Ovary (tissue), 10 donors: Measurements from ENCODE around the gene MOBP. TPM values are rescaled to one million over a fixed set of nuclear protein-coding genes. Genes with fewer than 3 reads are reported as not detected.
"Not testable (repeated sequence)": the region's sequence is repeated elsewhere in the genome, so short reads cannot be mapped to it uniquely, and the experiment has no call there.

ENCODE experiments used
- DNase-seq, 5 donors: peaks; one replicate each; pipeline ENCODE4 v3.0.0-alpha.2; 2019 to 2020
- H3K27ac ChIP-seq, 2 donors: fragments of 200-600 bp; one replicate each; pipeline versions ENCODE4 v1.5.1 to v1.8.0; 2019 to 2022
- H3K27me3 ChIP-seq: fragments of 200-600 bp; one replicate; pipeline ENCODE4 v1.8.0; 2022
- H3K36me3 ChIP-seq: fragments of 200-600 bp; sonication (generic); one replicate; pipeline ENCODE4 v1.5.1; 2019
- H3K4me1 ChIP-seq: one replicate; pipeline ENCODE4 v1.8.1; 2013; ENCODE audit warnings: mild to moderate bottlenecking, moderate library complexity; ENCODE audit not compliant: insufficient read depth
- H3K4me3 ChIP-seq: fragments of 200-600 bp; sonication (generic); one replicate; pipeline ENCODE4 v1.5.1; 2017
- H3K9me3 ChIP-seq, 2 donors: fragments of 200-600 bp in 1 of 2; sonication (generic) in 1 of 2; one replicate each; pipeline versions ENCODE4 v1.5.1 to v1.8.1; 2013 to 2019; ENCODE audit warnings: mild to moderate bottlenecking in 1 of 2, moderate library complexity in 1 of 2
- CTCF ChIP-seq, 3 donors: fragments of 450-650 bp in 2 of 3; fragments of 200-600 bp in 1 of 3; IDR thresholded peaks; one replicate each; pipeline versions ENCODE4 v1.5.1 to v1.8.0; 2016 to 2022; ENCODE audit warnings: antibody characterized with exemption in 3 of 3, mild to moderate bottlenecking in 1 of 3
- EP300 ChIP-seq: sonication (generic); formaldehyde crosslinking; IDR thresholded peaks from one replicate; pipeline ENCODE4 v1.6.1; 2017; ENCODE audit warnings: antibody characterized with exemption
- POLR2A ChIP-seq: fragments of 450-650 bp; IDR thresholded peaks from one replicate; pipeline ENCODE4 v1.6.1; 2017; ENCODE audit warnings: antibody characterized with exemption, mild to moderate bottlenecking, moderate library complexity
- WGBS, 3 donors: extraction: QIAGEN DNeasy Blood & Tissue Kit in 1 of 3; methylation state at CpG; one replicate each; pipeline versions ENCODE4 v1.1.5 to v1.1.7; 2013 to 2017; 5-methylcytosine and 5-hydroxymethylcytosine counted together
- intact Hi-C, 4 donors: fragments of 100-400 bp; cut with DNase I; formaldehyde crosslinking; loops; one replicate each; pipeline versions ENCODE4 v1.11.0 to v1.15.1; 2022 to 2023
- long read RNA-seq, 3 donors: library from polyadenylated mRNA in 2 of 3; unstranded in 2 of 3; transcript quantifications; one replicate each; pipeline ENCODE4 v2.0.0 and lab custom pipeline, GENCODE V29; 2021 to 2026
- polyA plus RNA-seq, 2 donors: library from polyadenylated mRNA; stranded (reverse); fragments of 200-250 nt in 1 of 2; fragments of 350-450 nt in 1 of 2; fragmentation: Illumina TruSeq in 1 of 2; extraction: RNeasy Lipid Tissue Mini Kit (QIAGEN cat#74804) in 1 of 2; gene quantifications; one replicate each; pipeline ENCODE4 v1.2.3, GENCODE V29; 2013 to 2014
- total RNA-seq, 7 donors: library from RNA; depleted of rRNA in 2 of 7; stranded (reverse); fragments of >200 nt in 2 of 7; fragmentation: NEBNext Ultra II Directional in 3 of 7; extraction: Animal tissue kit (Norgen Biotek cat#: 25700) in 3 of 7; gene quantifications; one replicate each; pipeline versions ENCODE4 v1.1.0 to v1.2.4, GENCODE V29; 2016 to 2023
- donor health status: DM: no; HTN: no; CAD: no; lungs with moderate emphysema.
- donor health status: DM: no; HTN: no; CAD: no.
- donor health status: Bipolar disorder and iron deficiency.
- donor health status: DM: yes; HTN: yes; CAD: no.
- donor health status: DM: no; HTN: no; CAD: no.
- donor health status: DM: yes; HTN: yes; CAD: no.

The MOBP gene
- under 1 TPM in 6 of 7 donors, not detected in 1; 0.07 to 0.72 (median 0.22) TPM for total RNA-seq
- 1 to 10 TPM in 1 of 2 donors, under 1 TPM in 1; 0.68 to 1.0 TPM for polyA plus RNA-seq
- long read RNA-seq, donor 1 = 0 reads
- long read RNA-seq, donor 2 = 0 reads
- long read RNA-seq, donor 3 = 0 reads

- Histone ChIP-seq H3K27ac (no peak within 1 kb of the TSS), H3K4me3 (no peak within 1 kb of the TSS), H3K36me3 (no peaks in the 10 kb centered on the region), H3K9me3 (no peaks in the 10 kb centered on the region), H3K27me3 (no peaks in the 10 kb centered on the region), H3K4me1 (peaks cover 1% of the 10 kb centered on the region)
- intact Hi-C loops = no loop called here
- DNase-seq = no peak
- no peak for TF ChIP-seq POLR2A
- WGBS, 3 donors = 9 to 31% (median 9%) methylated on average over 4 of the region's 4 CpGs
These were observed at the start of gene MOBP for GRCh38 chr3:39467394-39468107. TSS of gene MOBP (plus strand) at chr3:39467680. CDS start at chr3:39502070, 34,390 bp downstream.

GRCh38 chr3:39418556-39419225, 48.8 kb upstream of the MOBP start:
- H3K27me3 ChIP-seq, H3K36me3 ChIP-seq, H3K4me1 ChIP-seq, DNase-seq, H3K9me3 ChIP-seq, H3K4me3 ChIP-seq, H3K27ac ChIP-seq: not testable (repeated sequence)
- intact Hi-C loops = loop anchor here in 1 of 4 donors (10.0 kb wide), 1 partner anchor 76 kb away; no protein-coding TSS in a partner anchor
- 73 to 80% (median 75%) methylated on average over 13 to 14 of the region's 14 CpGs for WGBS, 3 donors

- no peak for DNase-seq
- no peak overlapping the region for H3K27ac ChIP-seq
- no peaks in the 10 kb centered on the region for H3K27me3 ChIP-seq
- intact Hi-C loops = loop anchor here in 1 of 4 donors (10.0 kb wide), 1 partner anchor 75 kb away; no protein-coding TSS in a partner anchor
- no peaks in the 10 kb centered on the region for H3K9me3 ChIP-seq
- H3K36me3 ChIP-seq = no peaks in the 10 kb centered on the region
- no peak overlapping the region for H3K4me3 ChIP-seq
- no peaks in the 10 kb centered on the region for H3K4me1 ChIP-seq
- TF ChIP-seq CTCF (IDR thresholded peaks at IDR 0.05) = no peak
- TF ChIP-seq POLR2A = no peak
- no peak for TF ChIP-seq EP300
- WGBS, 3 donors = 92 to 93% (median 92%) methylated on average over 2 of the region's 2 CpGs
These were observed 47.7 kb upstream of the MOBP start for GRCh38 chr3:39419742-39420315.

- Histone ChIP-seq H3K4me3 (no peak overlapping the region), H3K27me3 (no peaks in the 10 kb centered on the region), H3K27ac (no peak overlapping the region), H3K36me3 (no peaks in the 10 kb centered on the region), H3K4me1 (no peaks in the 10 kb centered on the region), H3K9me3 (no peaks in the 10 kb centered on the region)
- TF ChIP-seq EP300 (no peak), CTCF (IDR thresholded peaks at IDR 0.05) (no peak), POLR2A (no peak)
- no peak for DNase-seq
- WGBS, 3 donors = 93 to 99% (median 98%) methylated on average over 2 of the region's 2 CpGs
- intact Hi-C loops = no loop called here
These were observed 46.9 kb upstream of the MOBP start for GRCh38 chr3:39420543-39420942.

GRCh38 chr3:39423436-39423970, 44.0 kb upstream of the MOBP start:
- Histone ChIP-seq H3K4me1 (peaks cover under 1% of the 10 kb centered on the region), H3K27me3 (no peaks in the 10 kb centered on the region), H3K9me3 (no peaks in the 10 kb centered on the region), H3K27ac (no peak overlapping the region), H3K36me3 (no peaks in the 10 kb centered on the region), H3K4me3 (no peak overlapping the region)
- WGBS, 3 donors = 54 to 58% (median 56%) methylated on average over 1 of the region's 1 CpG
- intact Hi-C loops = no loop called here
- DNase-seq = no peak
- TF ChIP-seq EP300 = no peak
- no peak for TF ChIP-seq POLR2A
- TF ChIP-seq CTCF (IDR thresholded peaks at IDR 0.05) = no peak
